SJSA1 (cell line): ENCODE results near the gene NUP42. TPM values are rescaled to one million over a fixed set of nuclear protein-coding genes. Genes with fewer than 3 reads are reported as not detected.
A peak's percentile ranks its signal among the peaks of the same experiment; 100 is the strongest.

ENCODE experiments used
- DNase-seq, 2 experiments: peaks; one replicate each; pipeline ENCODE4 v3.0.0-alpha.2; 2015 to 2020; ENCODE audit warnings: low spot score in 2 of 2, low read depth in 1 of 2
- H3K27ac ChIP-seq: fragments of 250-450 bp; sonication (Bioruptor Pico); 2 replicates; pipeline ENCODE4 v1.5.1; 2020; ENCODE audit warnings: mild to moderate bottlenecking, moderate library complexity
- H3K27me3 ChIP-seq: fragments of 250-450 bp; sonication (Bioruptor Pico); replicated peaks from 2 replicates; pipeline ENCODE4 v1.5.1; 2020; ENCODE audit warnings: mild to moderate bottlenecking, moderate library complexity
- H3K36me3 ChIP-seq: fragments of 250-450 bp; sonication (Bioruptor Pico); 2 replicates; pipeline ENCODE4 v1.5.1; 2020; ENCODE audit warnings: mild to moderate bottlenecking
- H3K4me1 ChIP-seq: fragments of 250-450 bp; sonication (Bioruptor Pico); replicated peaks from 2 replicates; pipeline ENCODE4 v1.6.1; 2021; ENCODE audit warnings: mild to moderate bottlenecking
- H3K4me3 ChIP-seq: fragments of 250-450 bp; sonication (Bioruptor Pico); 2 replicates; pipeline ENCODE4 v1.5.1; 2020; ENCODE audit warnings: mild to moderate bottlenecking
- H3K9me3 ChIP-seq: fragments of 250-450 bp; sonication (Bioruptor Pico); replicated peaks from 2 replicates; pipeline ENCODE4 v1.5.1; 2020; ENCODE audit warnings: mild to moderate bottlenecking
- total RNA-seq: library from RNA; depleted of rRNA; stranded (reverse); fragments of >200 nt; shearing (Covaris generic); gene quantifications from 2 replicates; pipeline ENCODE4 v1.2.3, GENCODE V29; 2014; rRNA removed

Gene NUP42, protein sequence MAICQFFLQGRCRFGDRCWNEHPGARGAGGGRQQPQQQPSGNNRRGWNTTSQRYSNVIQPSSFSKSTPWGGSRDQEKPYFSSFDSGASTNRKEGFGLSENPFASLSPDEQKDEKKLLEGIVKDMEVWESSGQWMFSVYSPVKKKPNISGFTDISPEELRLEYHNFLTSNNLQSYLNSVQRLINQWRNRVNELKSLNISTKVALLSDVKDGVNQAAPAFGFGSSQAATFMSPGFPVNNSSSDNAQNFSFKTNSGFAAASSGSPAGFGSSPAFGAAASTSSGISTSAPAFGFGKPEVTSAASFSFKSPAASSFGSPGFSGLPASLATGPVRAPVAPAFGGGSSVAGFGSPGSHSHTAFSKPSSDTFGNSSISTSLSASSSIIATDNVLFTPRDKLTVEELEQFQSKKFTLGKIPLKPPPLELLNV
- 41.7 and 56.2 TPM in 2 replicates for total RNA-seq

DNA sequence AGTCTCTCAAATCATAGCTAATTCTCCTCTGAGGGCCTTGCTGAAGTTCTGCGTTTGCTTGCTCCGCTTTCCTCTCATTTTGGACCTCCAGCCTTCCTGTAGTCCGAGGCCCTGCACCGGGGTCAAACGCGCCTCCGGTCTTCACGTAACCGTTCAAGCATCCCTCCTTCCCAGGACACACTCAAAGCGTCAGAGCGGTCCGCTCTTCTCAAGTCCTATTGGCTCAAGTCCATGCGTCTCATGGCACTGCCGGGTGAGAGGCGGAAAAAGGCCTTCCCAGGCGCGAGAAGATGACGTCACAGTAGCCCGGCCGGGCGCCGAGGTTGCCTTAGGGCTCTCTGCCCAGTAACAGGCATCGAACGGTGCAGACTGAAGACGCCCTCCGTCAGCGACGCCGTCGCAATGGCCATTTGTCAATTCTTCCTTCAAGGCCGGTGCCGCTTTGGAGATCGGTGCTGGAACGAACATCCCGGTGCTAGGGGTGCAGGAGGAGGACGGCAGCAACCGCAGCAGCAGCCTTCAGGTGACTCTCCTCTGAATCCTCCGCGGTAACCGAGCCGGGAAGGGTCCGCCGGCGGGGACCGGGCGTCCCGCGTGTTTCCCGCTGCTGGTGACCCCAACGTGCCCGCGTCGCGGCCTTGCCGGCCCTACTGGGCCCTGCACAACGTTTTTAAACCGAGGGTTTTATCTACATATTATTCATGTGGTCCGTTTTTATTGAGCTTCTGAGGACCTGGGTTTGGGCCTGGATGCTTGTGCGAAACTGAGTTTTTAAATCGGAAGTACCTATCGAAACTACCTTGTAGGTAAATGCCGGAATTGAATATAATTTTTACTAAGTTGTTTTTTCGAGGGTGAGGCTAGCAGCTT lies at the start of gene NUP42:
TSS of gene NUP42 (plus strand) at position 365 of the 870 bp plus-strand sequence. CDS start at position 403, 38 bp downstream.
- H3K27me3 ChIP-seq: no peaks in the 10 kb centered on the region
- DNase-seq: peak; percentile 96 to 98

DNA sequence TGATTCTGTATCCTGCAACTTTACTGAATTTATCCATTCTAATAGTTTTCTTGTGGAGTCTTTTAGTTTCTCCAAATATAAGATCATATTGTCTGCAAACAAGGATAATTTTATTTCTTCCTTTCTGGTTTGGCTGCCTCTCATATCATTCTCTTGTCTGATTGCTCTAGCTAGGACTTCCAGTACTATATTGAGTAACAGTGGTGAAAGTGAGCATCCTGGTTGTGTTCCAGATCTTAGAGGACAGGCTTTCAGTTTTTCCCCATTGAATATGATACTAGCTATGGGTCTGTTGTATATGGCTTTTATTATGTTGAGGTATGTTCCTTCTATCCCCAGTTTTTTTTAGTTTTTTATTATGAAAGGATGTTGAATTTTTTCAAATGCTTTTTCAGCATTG lies 48.1 kb upstream of the NUP42 start:
- Histone ChIP-seq H3K36me3 (no peaks in the 10 kb centered on the region), H3K9me3 (no peaks in the 10 kb centered on the region), H3K4me3 (no peak overlapping the region), H3K4me1 (no peaks in the 10 kb centered on the region), H3K27ac (no peak overlapping the region), H3K27me3 (no peaks in the 10 kb centered on the region)
- DNase-seq: no peak

More for the DNA sequence above, at the start of gene NUP42:
- Histone ChIP-seq H3K4me1 (peaks cover 11% of the 10 kb centered on the region; the same call in 1 of the 2 replicates), H3K4me3 (peak within 1 kb of the TSS; percentile 73), H3K36me3 (peaks cover 23% of the 10 kb centered on the region), H3K9me3 (no peaks in the 10 kb centered on the region), H3K27ac (peak within 1 kb of the TSS; percentile 76)

DNA sequence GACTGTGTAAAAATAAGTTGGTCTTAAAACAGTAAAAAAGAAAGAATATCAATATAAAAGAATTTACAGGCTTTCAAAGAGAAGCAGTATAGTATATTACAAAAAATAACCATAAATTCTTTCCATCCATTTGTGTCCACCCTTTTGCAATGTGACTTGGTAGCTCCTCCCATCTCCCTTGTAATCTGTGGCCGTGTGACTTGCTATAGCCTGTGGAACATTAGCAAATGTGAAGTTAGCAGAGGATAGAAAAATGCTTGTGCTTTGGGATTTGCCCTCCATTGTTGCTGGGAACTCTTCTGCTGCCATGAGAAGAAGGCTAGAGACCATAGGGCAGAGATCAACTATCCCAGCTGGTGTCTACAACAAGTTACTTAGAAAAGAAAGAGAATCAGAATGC lies 46.1 kb upstream of the NUP42 start:
- Histone ChIP-seq H3K4me1 (no peaks in the 10 kb centered on the region), H3K4me3 (no peak overlapping the region), H3K9me3 (no peaks in the 10 kb centered on the region), H3K27ac (no peak overlapping the region), H3K27me3 (no peaks in the 10 kb centered on the region), H3K36me3 (no peaks in the 10 kb centered on the region)
- no peak for DNase-seq

DNA sequence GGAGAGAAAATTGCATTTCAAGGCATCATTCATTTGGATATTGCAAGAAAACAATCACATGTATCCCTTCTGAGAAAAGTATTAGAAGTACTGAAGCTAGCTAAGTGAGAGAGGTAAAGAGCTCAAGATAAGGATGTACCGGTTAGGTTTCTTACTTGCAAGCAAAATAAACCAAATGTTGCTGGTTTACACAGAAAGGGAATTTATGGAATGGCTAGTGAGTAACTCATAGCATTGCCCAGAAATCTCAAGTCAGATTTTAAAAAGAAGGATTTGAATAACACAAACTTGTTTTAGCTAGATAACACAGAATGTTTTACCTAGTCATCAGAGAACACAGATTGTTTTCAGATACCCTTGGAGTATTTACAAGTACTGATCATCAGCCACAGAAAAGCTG lies 45.6 kb upstream of the NUP42 start:
- no peak overlapping the region for H3K27ac ChIP-seq
- H3K36me3 ChIP-seq: no peaks in the 10 kb centered on the region
- no peaks in the 10 kb centered on the region for H3K4me1 ChIP-seq
- no peak for DNase-seq
- H3K9me3 ChIP-seq: no peaks in the 10 kb centered on the region
- H3K4me3 ChIP-seq: no peak overlapping the region
- no peaks in the 10 kb centered on the region for H3K27me3 ChIP-seq

DNA sequence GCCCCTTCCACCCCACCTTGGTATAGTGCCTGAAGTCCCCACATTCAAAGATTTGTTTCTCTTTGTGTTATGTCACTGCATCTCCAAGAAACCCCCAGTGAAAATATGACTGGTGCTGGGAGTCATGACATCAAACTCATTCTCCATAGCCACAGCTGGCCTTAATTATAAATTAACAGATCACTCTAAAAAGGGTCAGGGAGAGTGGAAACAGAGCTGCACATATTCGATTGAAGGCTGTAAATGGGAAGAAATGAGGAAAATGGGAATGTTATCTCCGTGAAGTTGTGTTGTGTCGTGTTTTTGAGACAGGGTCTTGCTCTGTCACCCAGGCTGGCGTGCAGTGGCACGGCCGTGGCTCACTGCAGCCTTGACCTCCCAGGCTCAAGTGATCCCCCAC lies 24.2 kb upstream of the NUP42 start:
- H3K36me3 ChIP-seq: no peaks in the 10 kb centered on the region
- DNase-seq: no peak
- no peaks in the 10 kb centered on the region for H3K4me1 ChIP-seq
- no peak overlapping the region for H3K4me3 ChIP-seq
- no peaks in the 10 kb centered on the region for H3K27me3 ChIP-seq
- no peaks in the 10 kb centered on the region for H3K9me3 ChIP-seq
- no peak overlapping the region for H3K27ac ChIP-seq

DNA sequence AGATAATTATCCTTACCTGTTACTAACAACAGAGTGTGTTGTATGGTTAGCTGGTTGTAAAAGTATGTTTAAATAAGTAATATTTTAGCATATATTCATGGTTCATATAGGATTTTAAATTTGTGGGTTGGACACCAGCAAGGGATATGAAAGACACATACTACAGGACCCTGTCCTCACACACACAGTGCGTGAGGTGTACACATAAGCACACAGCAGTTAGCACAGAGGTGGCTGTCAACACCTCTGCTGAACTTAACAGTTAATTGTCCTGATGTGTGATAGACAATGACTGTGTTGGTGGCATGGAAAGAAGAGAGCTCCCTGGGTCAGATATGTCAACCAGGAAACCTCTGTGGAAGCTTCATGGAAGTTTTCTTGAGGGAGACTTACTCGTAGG lies 23.3 kb upstream of the NUP42 start:
- no peak overlapping the region for H3K27ac ChIP-seq
- no peak for DNase-seq
- no peaks in the 10 kb centered on the region for H3K27me3 ChIP-seq
- H3K4me1 ChIP-seq: no peaks in the 10 kb centered on the region
- H3K4me3 ChIP-seq: no peak overlapping the region
- no peaks in the 10 kb centered on the region for H3K36me3 ChIP-seq
- H3K9me3 ChIP-seq: no peaks in the 10 kb centered on the region

DNA sequence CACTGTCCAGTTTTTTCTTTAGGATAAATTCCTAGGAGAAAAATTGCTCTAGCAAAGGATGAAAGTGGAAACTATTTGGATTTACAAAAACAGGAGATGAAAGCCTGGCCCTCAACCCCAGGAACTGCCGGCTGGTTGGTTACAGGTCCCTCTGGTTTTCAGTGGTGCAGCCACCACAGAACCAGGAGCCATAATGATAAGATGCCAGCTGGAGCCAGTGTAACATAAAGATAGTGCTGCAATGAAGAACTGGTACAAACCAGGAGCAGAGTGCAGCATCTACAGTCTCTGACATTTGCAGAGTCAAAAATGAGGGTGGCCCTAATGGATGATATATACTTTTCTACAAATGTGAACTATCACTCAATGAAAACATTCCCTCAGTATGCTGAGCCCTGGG lies 20.4 kb upstream of the NUP42 start:
- Histone ChIP-seq H3K4me3 (no peak overlapping the region), H3K9me3 (no peaks in the 10 kb centered on the region), H3K27ac (no peak overlapping the region), H3K4me1 (no peaks in the 10 kb centered on the region), H3K27me3 (no peaks in the 10 kb centered on the region), H3K36me3 (no peaks in the 10 kb centered on the region)
- DNase-seq: no peak

DNA sequence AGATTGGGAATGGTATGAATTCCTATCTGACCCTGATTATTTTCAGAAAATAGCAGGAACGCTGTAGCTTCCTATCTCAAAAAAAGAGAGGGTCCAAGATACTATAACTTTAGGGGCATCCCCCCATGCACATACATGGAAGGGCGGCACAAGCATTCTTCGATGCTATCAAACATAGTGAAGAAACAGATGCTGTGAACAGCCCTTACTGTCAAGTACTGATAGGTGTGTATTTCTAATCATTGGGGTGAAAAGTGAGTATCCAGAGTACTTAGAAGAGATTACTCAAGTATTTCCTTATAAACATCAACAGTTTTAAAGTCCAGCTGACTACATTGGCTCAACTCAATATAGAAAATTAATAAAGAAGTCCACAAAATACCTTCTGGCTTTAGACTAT lies 17.0 kb upstream of the NUP42 start:
- Histone ChIP-seq H3K4me1 (no peaks in the 10 kb centered on the region), H3K27ac (no peak overlapping the region), H3K4me3 (no peak overlapping the region), H3K9me3 (no peaks in the 10 kb centered on the region), H3K27me3 (no peaks in the 10 kb centered on the region), H3K36me3 (no peaks in the 10 kb centered on the region)
- no peak for DNase-seq

DNA sequence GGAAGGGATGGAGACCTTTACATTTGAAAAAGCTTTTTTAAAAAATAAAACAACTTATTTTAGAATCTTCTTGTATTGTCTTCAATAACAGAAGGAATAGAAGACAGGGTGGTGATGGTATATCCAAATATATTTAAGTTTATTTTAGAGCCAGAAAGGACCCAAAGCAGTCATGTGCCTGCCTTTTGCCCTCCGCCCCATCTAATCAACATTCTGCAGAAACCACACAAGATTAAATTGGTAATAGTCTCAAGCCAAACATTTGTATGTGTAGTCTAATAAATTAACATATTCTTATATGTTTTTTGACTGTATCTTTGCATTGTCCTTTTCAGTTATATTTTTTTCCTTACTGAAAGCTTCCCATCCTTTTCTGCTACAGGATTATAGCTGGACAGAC lies 16.5 kb upstream of the NUP42 start:
- H3K4me3 ChIP-seq: no peak overlapping the region
- H3K36me3 ChIP-seq: no peaks in the 10 kb centered on the region
- H3K9me3 ChIP-seq: no peaks in the 10 kb centered on the region
- no peaks in the 10 kb centered on the region for H3K4me1 ChIP-seq
- H3K27me3 ChIP-seq: no peaks in the 10 kb centered on the region
- DNase-seq: no peak
- no peak overlapping the region for H3K27ac ChIP-seq

DNA sequence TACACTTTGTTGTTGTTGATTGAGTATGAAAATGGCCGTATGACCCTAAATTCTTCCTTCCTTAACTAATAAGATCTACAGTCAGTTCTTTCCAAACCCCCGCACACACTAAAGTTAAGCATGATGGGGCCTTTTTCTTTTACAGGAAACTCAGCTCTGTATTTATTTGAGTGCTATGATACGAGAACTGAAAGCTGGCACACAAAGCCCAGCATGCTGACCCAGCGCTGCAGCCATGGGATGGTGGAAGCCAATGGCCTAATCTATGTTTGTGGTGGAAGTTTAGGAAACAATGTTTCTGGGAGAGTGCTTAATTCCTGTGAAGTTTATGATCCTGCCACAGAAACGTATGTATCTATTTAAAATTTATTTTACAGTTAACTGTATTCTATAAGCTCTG lies 14.2 kb upstream of the NUP42 start:
- no peak for DNase-seq
- Histone ChIP-seq H3K4me3 (no peak overlapping the region), H3K27me3 (no peaks in the 10 kb centered on the region), H3K4me1 (no peaks in the 10 kb centered on the region), H3K27ac (no peak overlapping the region), H3K36me3 (no peaks in the 10 kb centered on the region), H3K9me3 (no peaks in the 10 kb centered on the region)

DNA sequence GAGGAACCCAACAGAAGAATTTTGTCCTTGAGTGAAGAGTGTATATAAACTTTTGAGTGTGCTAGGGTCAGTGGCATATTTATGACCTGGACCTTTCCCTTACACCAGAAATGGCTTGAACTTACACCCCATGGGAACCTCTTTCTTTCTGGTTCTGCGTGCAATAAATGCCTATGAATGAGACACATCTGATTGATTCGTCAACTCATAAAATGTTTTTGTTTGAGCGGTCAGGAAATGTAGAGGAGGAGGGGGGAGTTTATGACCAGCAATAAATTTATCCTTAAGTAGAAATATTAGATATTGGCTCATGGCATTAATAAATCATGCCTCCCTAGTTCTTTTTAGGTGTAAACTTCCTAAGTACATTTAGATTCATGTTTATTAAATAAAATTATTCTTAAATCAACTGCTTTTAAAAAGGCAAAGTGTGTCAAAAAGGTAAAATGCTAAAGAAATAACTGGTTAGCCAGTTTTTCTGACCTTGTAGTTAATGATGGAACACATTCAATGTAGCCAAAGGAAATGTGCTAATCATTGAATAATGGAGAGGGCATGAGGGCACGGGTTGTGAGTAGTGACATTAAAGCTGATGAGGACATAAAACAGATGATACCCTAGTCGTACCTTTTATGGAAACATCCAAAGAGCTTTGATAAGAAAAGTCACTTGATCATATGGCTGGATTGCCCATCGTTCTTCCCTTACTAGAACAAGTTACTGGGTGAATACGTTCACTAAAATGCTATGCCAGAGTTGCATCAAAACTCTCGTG lies 13.6 kb upstream of the NUP42 start:
- no peak for DNase-seq

DNA sequence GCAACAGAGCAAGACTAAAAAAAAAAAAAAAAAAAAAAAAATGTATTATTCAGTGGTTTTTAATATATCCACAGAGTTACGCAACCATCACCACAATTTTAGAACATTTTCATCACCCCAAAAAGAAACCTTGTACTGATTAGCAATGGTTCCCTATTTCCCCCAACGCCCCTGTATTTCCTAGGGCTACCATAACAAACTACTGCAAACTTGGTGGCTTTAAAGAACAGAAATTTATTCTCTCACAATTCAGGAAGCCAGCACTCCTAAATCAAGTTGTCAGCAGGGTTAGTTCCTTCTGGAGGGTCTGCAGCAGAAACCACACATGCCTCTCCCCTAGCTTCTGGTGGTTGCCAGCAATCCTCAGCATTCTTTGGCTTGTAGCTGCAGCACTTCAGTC lies 5.9 kb upstream of the NUP42 start:
- Histone ChIP-seq H3K4me1 (peaks cover 3% of the 10 kb centered on the region; the same call in 1 of the 2 replicates), H3K36me3 (no peaks in the 10 kb centered on the region), H3K9me3 (no peaks in the 10 kb centered on the region), H3K27ac (no peak overlapping the region), H3K4me3 (no peak overlapping the region), H3K27me3 (no peaks in the 10 kb centered on the region)
- no peak for DNase-seq

More for the DNA sequence above, 13.6 kb upstream of the NUP42 start:
- H3K4me3 ChIP-seq: no peak overlapping the region
- H3K27ac ChIP-seq: no peak overlapping the region
- H3K27me3 ChIP-seq: no peaks in the 10 kb centered on the region
- H3K9me3 ChIP-seq: no peaks in the 10 kb centered on the region
- no peaks in the 10 kb centered on the region for H3K4me1 ChIP-seq
- no peaks in the 10 kb centered on the region for H3K36me3 ChIP-seq

DNA sequence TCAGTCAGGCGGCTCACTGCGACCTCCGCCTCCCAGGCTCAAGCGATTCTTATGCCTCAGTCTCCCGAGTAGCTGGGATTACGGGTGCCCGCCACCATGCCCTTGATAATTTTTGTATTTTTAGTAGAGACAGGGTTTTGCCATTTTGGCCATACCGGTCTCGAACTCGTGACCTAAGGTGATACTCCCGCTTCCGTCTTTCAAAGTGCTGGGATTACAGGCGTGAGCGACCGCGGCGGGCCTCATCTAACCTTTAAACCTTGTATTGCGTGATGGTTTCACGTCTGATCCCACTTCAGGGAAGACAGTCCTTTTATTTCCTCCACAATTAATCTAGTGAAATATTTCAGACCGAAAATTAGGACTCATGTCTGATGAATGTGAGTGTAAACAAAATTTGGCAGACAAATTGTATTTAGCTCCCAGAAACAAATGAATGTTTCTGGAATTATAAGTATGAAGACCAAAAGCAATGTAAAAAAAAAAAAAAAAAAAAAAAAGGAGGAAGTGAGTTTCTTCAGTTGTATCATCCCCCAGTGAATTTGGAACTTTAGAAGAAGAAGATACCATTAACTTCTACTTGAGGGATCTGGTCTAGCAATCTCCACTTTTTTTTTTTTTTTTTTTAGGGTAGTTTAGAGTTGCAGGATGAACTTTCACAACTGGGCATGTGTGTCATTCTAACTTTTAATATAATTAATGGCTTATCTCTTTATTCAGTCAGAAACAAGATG lies 1.6 kb downstream of the NUP42 start:
- DNase-seq: no peak
- H3K9me3 ChIP-seq: no peaks in the 10 kb centered on the region
- H3K27ac ChIP-seq: no peak overlapping the region
- peaks cover 11% of the 10 kb centered on the region; the same call in 1 of the 2 replicates for H3K4me1 ChIP-seq
- H3K36me3 ChIP-seq: peaks cover 36% of the 10 kb centered on the region
- H3K27me3 ChIP-seq: no peaks in the 10 kb centered on the region
- H3K4me3 ChIP-seq: no peak overlapping the region; the same call in 1 of the 2 replicates
